CD14-positive monocyte (primary cell): ENCODE results near the gene TACC2. TPM values are rescaled to one million over a fixed set of nuclear protein-coding genes. Genes with fewer than 3 reads are reported as not detected.

Experiments
- DNase-seq, 3 donors: peaks; one replicate each; pipeline ENCODE4 v3.0.0-alpha.2; 2011 to 2022
- H2AFZ ChIP-seq: 2 replicates; pipeline ENCODE4 v1.6.0; 2012; ENCODE audit warnings: mild to moderate bottlenecking, low read depth, low read length, inconsistent platforms; ENCODE audit not compliant: insufficient read depth, poor library complexity, severe bottlenecking
- H3K27ac ChIP-seq, 2 donors: 1 replicate in 1 of 2; 2 replicates in 1 of 2; pipeline ENCODE4 v1.5.1; 2012 to 2013; ENCODE audit warnings: low read length in 2 of 2, control low read depth in 1 of 2, inconsistent platforms in 1 of 2, low read depth in 1 of 2, mild to moderate bottlenecking in 1 of 2
- H3K27me3 ChIP-seq, 2 donors: one replicate each; pipeline versions ENCODE4 v1.6.0 to v1.6.1; 2011 to 2013; ENCODE audit warnings: low read length in 2 of 2; ENCODE audit not compliant: control insufficient read depth in 2 of 2, insufficient read depth in 2 of 2
- H3K36me3 ChIP-seq, 2 donors: replicated peaks in 1 of 2; 1 replicate in 1 of 2; 2 replicates in 1 of 2; pipeline versions ENCODE4 v1.5.1 to v1.6.1; 2012 to 2013; ENCODE audit warnings: low read length in 2 of 2, control low read depth in 1 of 2, inconsistent platforms in 1 of 2, mild to moderate bottlenecking in 1 of 2; ENCODE audit not compliant: insufficient read depth in 2 of 2, control insufficient read depth in 1 of 2
- H3K4me1 ChIP-seq, 2 donors: 1 replicate in 1 of 2; 2 replicates in 1 of 2; pipeline versions ENCODE4 v1.5.1 to v1.6.1; 2012 to 2013; ENCODE audit warnings: low read length in 2 of 2, control low read depth in 1 of 2, inconsistent platforms in 1 of 2, mild to moderate bottlenecking in 1 of 2, moderate library complexity in 1 of 2; ENCODE audit not compliant: insufficient read depth in 2 of 2, control insufficient read depth in 1 of 2
- H3K4me2 ChIP-seq: replicated peaks from 2 replicates; pipeline ENCODE3; 2012; ENCODE audit warnings: low read length, moderate library complexity, mild to moderate bottlenecking; ENCODE audit not compliant: poor library complexity, severe bottlenecking; ENCODE audit errors: extremely low read depth
- H3K4me3 ChIP-seq, 3 experiments: fragments of 200-600 bp in 1 of 3; sonication (generic) in 1 of 3; replicated peaks in 1 of 3; 1 replicate in 2 of 3; 2 replicates in 1 of 3; pipeline ENCODE4 v1.5.1; 2011 to 2013; ENCODE audit warnings: low read length in 3 of 3, mild to moderate bottlenecking in 3 of 3, control low read depth in 2 of 3, low read depth in 2 of 3, inconsistent platforms in 1 of 3, moderate library complexity in 1 of 3
- H3K79me2 ChIP-seq: 2 replicates; pipeline ENCODE4 v1.6.0; 2012; ENCODE audit warnings: mild to moderate bottlenecking, control low read depth, inconsistent platforms, low read length, moderate library complexity; ENCODE audit not compliant: insufficient read depth
- H3K9ac ChIP-seq: 2 replicates; pipeline ENCODE4 v1.6.0; 2017; ENCODE audit warnings: low read length, mild to moderate bottlenecking; ENCODE audit not compliant: insufficient read depth, poor library complexity, severe bottlenecking
- H3K9me3 ChIP-seq, 2 donors: replicated peaks in 1 of 2; 1 replicate in 1 of 2; 2 replicates in 1 of 2; pipeline versions ENCODE4 v1.5.1 to v1.6.1; 2012 to 2013; ENCODE audit warnings: low read length in 2 of 2, control low read depth in 1 of 2; ENCODE audit not compliant: control insufficient read depth in 1 of 2, insufficient read depth in 1 of 2
- H4K20me1 ChIP-seq: 2 replicates; pipeline ENCODE4 v1.6.0; 2012; ENCODE audit warnings: mild to moderate bottlenecking, low read length, control low read depth, moderate library complexity; ENCODE audit not compliant: insufficient read depth
- H3K27ac Mint-ChIP-seq, 7 donors: one replicate each; pipeline ENCODE4 v1.8.0; 2020; ENCODE audit warnings: mild to moderate bottlenecking in 7 of 7, mixed read lengths in 7 of 7, moderate library complexity in 6 of 7, inconsistent platforms in 2 of 7
- H3K27me3 Mint-ChIP-seq, 3 donors: one replicate each; pipeline ENCODE4 v1.8.0; 2021 to 2022; ENCODE audit warnings: low read depth in 3 of 3, mild to moderate bottlenecking in 3 of 3, mixed read lengths in 3 of 3, moderate library complexity in 3 of 3, inconsistent platforms in 1 of 3
- H3K36me3 Mint-ChIP-seq, 2 donors: one replicate each; pipeline ENCODE4 v1.8.0; 2020; ENCODE audit warnings: mixed read lengths in 2 of 2, inconsistent platforms in 1 of 2, mild to moderate bottlenecking in 1 of 2
- H3K4me1 Mint-ChIP-seq: one replicate; pipeline ENCODE4 v1.8.0; 2020; ENCODE audit warnings: mild to moderate bottlenecking, mixed read lengths
- H3K4me3 Mint-ChIP-seq, 2 donors: one replicate each; pipeline ENCODE4 v1.8.0; 2020; ENCODE audit warnings: mild to moderate bottlenecking in 2 of 2, mixed read lengths in 2 of 2, moderate library complexity in 1 of 2
- H3K9me3 Mint-ChIP-seq, 7 donors: one replicate each; pipeline ENCODE4 v1.8.0; 2020 to 2022; ENCODE audit warnings: mixed read lengths in 7 of 7, mild to moderate bottlenecking in 6 of 7, moderate library complexity in 6 of 7, inconsistent platforms in 2 of 7
- WGBS: methylation state at CpG from one replicate; pipeline ENCODE4 v1.1.5; 2013; ENCODE audit warnings: missing lambda C conversion rate; ENCODE audit not compliant: insufficient coverage; 5-methylcytosine and 5-hydroxymethylcytosine counted together
- intact Hi-C, 2 donors: fragments of 100-400 bp; cut with micrococcal nuclease; formaldehyde crosslinking; loops; one replicate each; pipeline versions ENCODE4 v1.15.0 to v1.15.1; 2023
- polyA plus RNA-seq, 3 donors: library from polyadenylated mRNA; depleted of rRNA in 1 of 3; unstranded in 2 of 3; stranded (reverse) in 1 of 3; fragments of 300-500 nt in 2 of 3; fragments of >200 nt in 1 of 3; fragmentation: Illumina TruSeq in 2 of 3; gene quantifications; 1 replicate in 2 of 3; 2 replicates in 1 of 3; pipeline ENCODE4 v1.2.3, GENCODE V29; 2012 to 2021
- TF ChIP-seq, protein P1 (sequence below): fragments of 200-600 bp; IDR thresholded peaks from one replicate; pipeline ENCODE4 v1.8.0; 2022; ENCODE audit warnings: antibody characterized with exemption, mild to moderate bottlenecking

Gene TACC2
- polyA plus RNA-seq, 3 donors, result 0.03 TPM; not detected in 2

DNA sequence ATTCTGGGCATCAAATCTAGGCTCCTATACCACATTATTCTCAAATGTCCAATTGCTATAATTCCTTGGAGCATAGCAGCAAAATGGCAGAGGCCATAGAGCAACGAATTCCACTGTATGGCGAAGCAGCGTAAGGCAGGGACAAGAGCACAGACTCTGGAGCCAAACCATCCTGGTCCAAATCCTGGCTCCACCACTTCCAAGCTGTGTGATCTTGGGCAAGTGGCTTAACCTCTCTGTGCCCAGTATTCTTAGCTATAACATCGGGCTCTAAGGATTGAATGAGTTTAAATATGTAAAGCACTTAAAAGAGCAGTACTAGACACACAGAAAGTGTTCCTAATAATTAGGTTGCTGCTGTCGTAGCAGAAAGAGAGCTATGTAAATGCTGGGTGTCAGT is 56.2 kb downstream of the TACC2 start:
- no peak overlapping the region for H3K9ac ChIP-seq
- H3K36me3 ChIP-seq, result no peaks in the 10 kb centered on the region
- no peaks in the 10 kb centered on the region for H3K4me1 Mint-ChIP-seq
- H3K4me3 ChIP-seq, result no peak overlapping the region
- no peak overlapping the region for H2AFZ ChIP-seq
- no peak overlapping the region for H3K4me3 Mint-ChIP-seq
- TF ChIP-seq, protein P1, sequence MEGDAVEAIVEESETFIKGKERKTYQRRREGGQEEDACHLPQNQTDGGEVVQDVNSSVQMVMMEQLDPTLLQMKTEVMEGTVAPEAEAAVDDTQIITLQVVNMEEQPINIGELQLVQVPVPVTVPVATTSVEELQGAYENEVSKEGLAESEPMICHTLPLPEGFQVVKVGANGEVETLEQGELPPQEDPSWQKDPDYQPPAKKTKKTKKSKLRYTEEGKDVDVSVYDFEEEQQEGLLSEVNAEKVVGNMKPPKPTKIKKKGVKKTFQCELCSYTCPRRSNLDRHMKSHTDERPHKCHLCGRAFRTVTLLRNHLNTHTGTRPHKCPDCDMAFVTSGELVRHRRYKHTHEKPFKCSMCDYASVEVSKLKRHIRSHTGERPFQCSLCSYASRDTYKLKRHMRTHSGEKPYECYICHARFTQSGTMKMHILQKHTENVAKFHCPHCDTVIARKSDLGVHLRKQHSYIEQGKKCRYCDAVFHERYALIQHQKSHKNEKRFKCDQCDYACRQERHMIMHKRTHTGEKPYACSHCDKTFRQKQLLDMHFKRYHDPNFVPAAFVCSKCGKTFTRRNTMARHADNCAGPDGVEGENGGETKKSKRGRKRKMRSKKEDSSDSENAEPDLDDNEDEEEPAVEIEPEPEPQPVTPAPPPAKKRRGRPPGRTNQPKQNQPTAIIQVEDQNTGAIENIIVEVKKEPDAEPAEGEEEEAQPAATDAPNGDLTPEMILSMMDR, result no peak
- no peaks in the 10 kb centered on the region for H3K9me3 ChIP-seq
- no peaks in the 10 kb centered on the region for H3K36me3 Mint-ChIP-seq
- H3K9me3 Mint-ChIP-seq, result no peaks in the 10 kb centered on the region
- H3K27ac Mint-ChIP-seq, result no peak overlapping the region
- peaks cover 0 to 2% of the 10 kb centered on the region in 2 donors for H3K27me3 ChIP-seq
- H4K20me1 ChIP-seq, result no peaks in the 10 kb centered on the region
- no peaks in the 10 kb centered on the region for H3K79me2 ChIP-seq
- H3K4me1 ChIP-seq, result no peaks in the 10 kb centered on the region
- no peak for DNase-seq
- intact Hi-C loops, result no loop called here
- H3K4me2 ChIP-seq, result no peak overlapping the region
- WGBS, result 77% methylated on average over 5 of the region's 5 CpGs
- peaks cover 2 to 7% (median 4%) of the 10 kb centered on the region in 3 donors for H3K27me3 Mint-ChIP-seq
- H3K27ac ChIP-seq, result no peak overlapping the region

GRCh38 chr10:122047560-122047959 is 58.6 kb downstream of the TACC2 start:
- TF ChIP-seq, protein P1, result no peak
- H2AFZ ChIP-seq, result no peak overlapping the region
- Mint-ChIP-seq H3K27ac (no peak overlapping the region), H3K36me3 (no peaks in the 10 kb centered on the region), H3K4me3 (no peak overlapping the region), H3K9me3 (no peaks in the 10 kb centered on the region), H3K4me1 (no peaks in the 10 kb centered on the region), H3K27me3 (peaks cover 3 to 4% (median 3%) of the 10 kb centered on the region in 3 donors)
- H3K27me3 ChIP-seq, result peaks cover 0 to 2% of the 10 kb centered on the region in 2 donors
- no peak overlapping the region for H3K27ac ChIP-seq
- intact Hi-C loops, result no loop called here
- WGBS, result 100% methylated on average over 2 of the region's 3 CpGs
- DNase-seq, result no peak
- no peak overlapping the region for H3K4me3 ChIP-seq
- H3K79me2 ChIP-seq, result no peaks in the 10 kb centered on the region
- no peak overlapping the region for H3K9ac ChIP-seq
- no peaks in the 10 kb centered on the region for H3K36me3 ChIP-seq
- H4K20me1 ChIP-seq, result no peaks in the 10 kb centered on the region
- no peak overlapping the region for H3K4me2 ChIP-seq
- H3K9me3 ChIP-seq, result no peaks in the 10 kb centered on the region
- H3K4me1 ChIP-seq, result no peaks in the 10 kb centered on the region
